Measurements from ENCODE around the gene CC2D1A.

Gene CC2D1A

DNA sequence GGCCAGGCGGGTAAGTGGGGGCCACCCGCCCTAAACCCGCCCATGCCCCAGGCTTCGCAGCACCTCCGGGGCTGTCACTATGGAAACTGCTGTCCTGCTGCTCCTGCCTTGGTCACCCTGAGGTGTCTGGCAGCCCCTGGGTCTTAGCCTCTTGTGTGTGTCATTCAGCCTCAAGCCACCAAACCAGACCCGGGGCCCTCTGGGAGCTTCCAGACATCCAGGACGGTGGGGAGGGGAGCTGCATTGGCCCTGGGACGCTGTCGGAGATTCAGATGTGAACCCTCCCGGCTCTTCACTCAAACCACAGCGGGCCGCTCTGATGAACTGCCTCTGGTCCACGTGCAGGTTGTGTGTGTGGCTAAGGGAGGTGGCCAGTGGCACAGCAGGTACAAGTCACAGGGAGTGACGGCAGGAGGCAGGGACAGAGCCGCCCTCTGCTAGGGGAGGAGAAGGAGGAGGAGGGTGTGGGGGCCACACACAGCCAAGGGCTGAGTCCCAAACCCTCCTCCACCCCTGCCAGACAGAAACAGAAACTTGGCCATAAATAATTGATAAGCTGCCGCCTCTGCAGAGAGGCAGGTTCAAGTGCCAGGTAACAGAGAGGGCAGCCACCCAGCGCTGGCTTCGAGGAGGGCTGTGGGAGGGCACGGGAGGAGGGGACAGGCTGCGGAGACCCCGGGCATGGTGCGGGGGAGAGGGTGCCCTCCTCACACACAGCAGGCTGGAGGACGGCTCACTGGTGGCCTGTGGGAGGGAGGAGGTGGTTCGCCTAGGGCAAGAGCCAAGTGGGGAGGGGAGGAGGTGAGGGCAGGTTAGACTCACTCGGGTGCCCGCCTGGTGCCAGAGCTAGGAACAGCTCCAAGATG, 21.0 kb upstream of the CC2D1A start:
- no peak for ATAC-seq
- no peak for DNase-seq
- Mint-ChIP-seq H3K4me3 (no peak overlapping the region), H3K4me1 (peaks cover 45% of the 10 kb centered on the region), H3K36me3 (ENCODE audit: low read depth) (no peaks in the 10 kb centered on the region), H3K27ac (no peak overlapping the region), H3K27me3 (no peaks in the 10 kb centered on the region), H3K9me3 (no peaks in the 10 kb centered on the region)

DNA sequence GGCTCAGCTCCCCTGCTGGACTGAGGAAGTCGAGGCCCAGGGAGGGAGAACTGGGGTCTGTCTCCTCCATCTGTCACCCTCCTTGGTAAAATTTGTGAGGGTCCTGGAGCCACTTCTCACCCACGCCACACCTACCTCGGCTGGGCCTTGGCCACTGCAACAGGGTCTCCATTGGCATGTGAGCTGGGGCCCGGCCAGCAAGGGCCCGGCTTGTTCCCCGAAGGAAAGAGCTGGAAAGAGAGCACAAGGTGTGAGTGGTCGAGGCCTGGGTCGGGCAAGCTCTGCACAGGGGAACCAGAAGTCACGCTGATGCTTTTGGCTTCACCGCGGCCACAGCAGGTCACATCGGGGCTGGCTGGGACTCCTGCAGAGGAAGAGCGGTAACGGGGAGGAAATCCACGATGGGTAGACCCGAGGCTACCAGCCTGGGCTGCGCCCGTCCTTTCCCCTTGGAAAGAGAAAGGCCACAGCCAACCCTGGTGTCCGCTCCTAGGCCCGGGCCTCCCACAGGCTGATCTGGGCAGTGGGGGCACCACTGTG, 20.1 kb upstream of the CC2D1A start:
- Mint-ChIP-seq H3K36me3 (ENCODE audit: low read depth) (no peaks in the 10 kb centered on the region), H3K27ac (no peak overlapping the region), H3K9me3 (no peaks in the 10 kb centered on the region), H3K27me3 (no peaks in the 10 kb centered on the region), H3K4me3 (no peak overlapping the region), H3K4me1 (peaks cover 38% of the 10 kb centered on the region)
- no peak for DNase-seq
- no peak for ATAC-seq

DNA sequence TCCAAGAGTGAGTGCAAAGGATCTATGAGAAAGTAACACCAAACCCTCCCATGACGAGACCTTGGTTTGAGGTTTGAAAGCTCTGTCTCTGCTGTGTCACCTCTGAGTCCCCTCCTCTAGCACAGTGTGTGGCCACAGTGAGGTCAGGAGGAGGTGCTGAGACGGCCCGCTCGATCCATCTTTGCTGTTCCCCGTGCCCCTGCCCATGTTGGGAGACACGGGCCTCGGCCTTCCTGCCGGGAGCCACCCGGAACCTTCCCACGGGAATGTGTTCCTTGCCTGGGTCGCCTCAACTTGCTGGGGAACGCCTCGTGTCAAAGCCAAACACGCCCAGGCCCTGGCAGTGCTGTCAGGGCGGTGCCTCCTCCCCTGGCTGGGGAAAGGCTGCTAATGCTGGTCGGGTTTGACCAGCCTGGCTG, 19.0 kb upstream of the CC2D1A start:
- H3K4me3 Mint-ChIP-seq = no peak overlapping the region
- H3K4me1 Mint-ChIP-seq = peaks cover 27% of the 10 kb centered on the region
- DNase-seq = no peak
- H3K27me3 Mint-ChIP-seq = no peaks in the 10 kb centered on the region
- no peaks in the 10 kb centered on the region for H3K36me3 Mint-ChIP-seq (ENCODE audit: low read depth)
- ATAC-seq = peak; percentile 78
- H3K27ac Mint-ChIP-seq = no peak overlapping the region
- no peaks in the 10 kb centered on the region for H3K9me3 Mint-ChIP-seq

DNA sequence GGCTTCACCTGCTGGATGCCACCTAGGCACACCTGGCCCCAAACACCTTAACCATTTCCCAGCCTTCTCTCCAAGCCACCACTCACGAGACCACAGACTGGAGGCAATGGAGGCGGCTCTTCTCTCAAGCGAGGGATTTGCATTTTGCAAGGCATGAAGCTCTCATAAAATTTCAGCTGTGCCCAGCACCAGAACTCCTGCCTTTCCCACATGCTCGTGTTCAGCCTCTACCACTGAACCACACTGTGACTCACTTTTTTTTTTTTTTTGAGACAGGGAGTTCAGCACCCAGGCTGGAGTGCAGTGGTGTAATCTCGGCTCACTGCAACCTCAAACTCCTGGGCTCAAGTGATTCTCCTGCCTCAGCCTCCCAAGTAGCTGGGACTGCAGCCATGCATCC, 18.5 kb upstream of the CC2D1A start:
- Mint-ChIP-seq H3K4me3 (no peak overlapping the region), H3K27ac (no peak overlapping the region), H3K36me3 (ENCODE audit: low read depth) (no peaks in the 10 kb centered on the region), H3K9me3 (no peaks in the 10 kb centered on the region), H3K4me1 (peaks cover 22% of the 10 kb centered on the region), H3K27me3 (no peaks in the 10 kb centered on the region)
- no peak for ATAC-seq
- DNase-seq = no peak

DNA sequence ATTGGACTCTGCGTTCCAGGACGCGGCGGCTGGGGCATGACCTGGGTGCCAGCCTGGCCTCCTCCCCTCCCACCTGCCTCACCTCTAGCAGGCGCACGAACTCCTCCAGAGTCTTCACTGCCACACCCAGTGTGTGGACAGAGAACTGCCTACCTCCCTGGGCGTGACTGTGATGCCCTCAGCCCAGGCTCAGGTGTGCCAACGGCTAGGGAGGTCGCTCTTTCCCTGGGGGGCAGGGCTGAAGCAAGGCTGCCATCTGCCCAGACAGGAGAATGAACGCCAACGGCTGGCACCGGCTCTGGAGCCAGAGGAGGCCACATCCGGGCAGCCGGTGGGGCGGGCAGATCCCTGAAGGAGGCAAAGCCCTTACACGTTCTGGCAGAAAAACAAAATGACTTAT, 17.7 kb upstream of the CC2D1A start:
- peaks cover 20% of the 10 kb centered on the region for H3K4me1 Mint-ChIP-seq
- H3K36me3 Mint-ChIP-seq (ENCODE audit: low read depth) = no peaks in the 10 kb centered on the region
- H3K9me3 Mint-ChIP-seq = no peaks in the 10 kb centered on the region
- H3K27ac Mint-ChIP-seq = no peak overlapping the region
- no peak for DNase-seq
- no peak for ATAC-seq
- no peak overlapping the region for H3K4me3 Mint-ChIP-seq
- H3K27me3 Mint-ChIP-seq = no peaks in the 10 kb centered on the region

DNA sequence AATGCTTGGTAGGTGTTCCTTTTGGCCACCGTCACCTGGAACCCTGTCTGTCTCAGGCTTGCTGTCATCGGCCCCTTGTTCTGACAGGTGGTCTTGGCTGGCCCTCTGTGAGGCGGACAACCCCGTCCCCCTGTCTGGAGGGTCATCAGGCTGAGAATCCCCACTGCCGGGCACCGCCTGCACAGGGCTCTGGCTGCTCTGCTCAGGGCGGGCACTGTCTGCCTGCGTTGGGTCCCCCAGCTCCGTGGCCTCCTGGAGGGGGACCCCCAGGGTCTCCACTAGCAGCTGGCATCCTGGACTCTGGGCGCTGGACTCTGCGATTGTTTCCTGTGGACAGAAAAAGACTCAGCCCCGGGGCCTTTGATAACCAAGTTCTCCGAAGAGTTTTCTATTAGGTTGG, 15.9 kb upstream of the CC2D1A start:
- no peak for ATAC-seq
- DNase-seq = no peak
- Mint-ChIP-seq H3K9me3 (no peaks in the 10 kb centered on the region), H3K4me3 (no peak overlapping the region), H3K27me3 (no peaks in the 10 kb centered on the region), H3K27ac (no peak overlapping the region), H3K4me1 (peaks cover 16% of the 10 kb centered on the region), H3K36me3 (ENCODE audit: low read depth) (no peaks in the 10 kb centered on the region)

DNA sequence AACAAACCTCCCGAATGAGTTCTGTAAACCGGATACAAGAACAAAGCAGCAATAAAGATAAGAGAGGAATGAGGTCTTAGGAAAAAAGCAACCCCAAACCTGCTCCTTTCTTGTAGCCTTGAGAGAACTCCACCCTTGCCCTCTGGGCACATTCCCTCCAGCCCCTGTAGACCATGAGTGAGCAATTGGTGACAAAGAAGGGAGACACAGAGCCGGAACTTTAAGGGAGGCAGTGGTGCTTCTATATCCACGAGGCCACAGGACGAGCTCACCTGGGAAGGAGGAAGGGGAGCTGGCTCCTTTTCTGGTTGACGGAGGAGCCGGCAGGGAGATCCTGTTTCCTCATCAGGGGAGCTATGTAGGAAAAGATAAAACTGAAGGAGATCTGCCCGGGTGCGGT, 13.1 kb upstream of the CC2D1A start:
- H3K9me3 Mint-ChIP-seq = no peaks in the 10 kb centered on the region
- no peak overlapping the region for H3K4me3 Mint-ChIP-seq
- DNase-seq = no peak
- H3K36me3 Mint-ChIP-seq (ENCODE audit: low read depth) = no peaks in the 10 kb centered on the region
- no peaks in the 10 kb centered on the region for H3K4me1 Mint-ChIP-seq
- H3K27me3 Mint-ChIP-seq = no peaks in the 10 kb centered on the region
- no peak for ATAC-seq
- H3K27ac Mint-ChIP-seq = no peak overlapping the region

DNA sequence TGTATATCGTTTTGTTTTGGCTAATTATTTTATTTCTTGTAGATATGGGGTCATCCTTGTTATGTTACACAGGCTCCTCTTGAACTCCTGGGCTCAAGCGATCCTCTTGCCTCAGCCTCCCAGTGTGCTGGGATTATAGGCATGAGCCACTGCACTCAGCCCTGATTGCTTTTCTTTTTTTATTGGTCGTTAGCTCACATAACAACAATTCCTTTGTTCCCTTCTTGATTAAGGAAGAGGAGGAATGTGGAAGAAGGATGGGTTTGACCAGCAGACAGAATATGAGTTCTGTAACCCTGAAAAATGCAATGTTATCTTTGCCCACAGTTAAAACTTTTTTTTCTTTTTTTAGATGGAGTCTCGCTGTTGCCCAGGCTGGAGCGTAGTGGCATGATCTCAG, 11.4 kb upstream of the CC2D1A start:
- no peak overlapping the region for H3K4me3 Mint-ChIP-seq
- no peak overlapping the region for H3K27ac Mint-ChIP-seq
- no peaks in the 10 kb centered on the region for H3K27me3 Mint-ChIP-seq
- ATAC-seq (no peak), DNase-seq (no peak)
- no peaks in the 10 kb centered on the region for H3K4me1 Mint-ChIP-seq
- H3K9me3 Mint-ChIP-seq = no peaks in the 10 kb centered on the region
- H3K36me3 Mint-ChIP-seq (ENCODE audit: low read depth) = no peaks in the 10 kb centered on the region

DNA sequence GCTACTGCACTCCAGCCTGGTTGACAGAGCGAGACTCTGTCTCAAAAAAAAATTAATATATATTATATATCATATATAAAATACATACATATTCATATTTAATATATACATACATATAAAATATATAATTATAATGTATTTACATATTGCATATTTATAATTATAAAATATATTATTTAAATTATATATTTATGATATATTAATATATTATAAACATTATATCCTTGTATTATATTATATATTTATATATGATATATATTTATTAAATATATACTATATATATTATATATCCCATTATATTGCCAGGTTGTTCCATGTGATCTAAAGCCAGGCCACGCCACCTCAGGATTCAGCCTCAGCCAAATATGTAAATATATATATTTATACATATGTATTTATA, 9.8 kb upstream of the CC2D1A start:
- DNase-seq = no peak
- Mint-ChIP-seq H3K27ac (no peak overlapping the region), H3K4me3 (no peak overlapping the region), H3K27me3 (no peaks in the 10 kb centered on the region), H3K9me3 (no peaks in the 10 kb centered on the region), H3K4me1 (no peaks in the 10 kb centered on the region), H3K36me3 (ENCODE audit: low read depth) (no peaks in the 10 kb centered on the region)
- no peak for ATAC-seq

DNA sequence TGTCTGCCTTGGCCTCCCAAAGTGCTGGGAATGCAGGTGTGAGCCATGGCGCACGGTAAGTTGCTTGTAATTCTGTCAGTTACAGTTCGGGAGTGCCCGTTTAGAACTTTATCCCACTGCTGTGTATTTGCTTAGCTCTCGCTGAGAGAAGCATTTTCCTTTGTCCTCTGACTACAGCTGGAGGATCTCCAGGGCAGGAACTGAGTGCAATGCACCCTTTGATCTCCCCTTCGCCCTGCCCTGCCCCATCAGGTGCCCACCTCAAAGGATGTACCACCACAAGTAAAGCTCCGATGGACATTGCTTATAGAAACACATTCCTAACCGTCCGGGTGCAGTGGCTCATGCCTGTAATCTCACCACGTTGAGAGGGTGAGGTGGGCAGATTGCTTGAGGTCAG, 6.6 kb upstream of the CC2D1A start:
- no peak for DNase-seq
- Mint-ChIP-seq H3K9me3 (no peaks in the 10 kb centered on the region), H3K4me3 (no peak overlapping the region), H3K27ac (no peak overlapping the region), H3K27me3 (no peaks in the 10 kb centered on the region), H3K36me3 (ENCODE audit: low read depth) (no peaks in the 10 kb centered on the region), H3K4me1 (no peaks in the 10 kb centered on the region)
- ATAC-seq = no peak

DNA sequence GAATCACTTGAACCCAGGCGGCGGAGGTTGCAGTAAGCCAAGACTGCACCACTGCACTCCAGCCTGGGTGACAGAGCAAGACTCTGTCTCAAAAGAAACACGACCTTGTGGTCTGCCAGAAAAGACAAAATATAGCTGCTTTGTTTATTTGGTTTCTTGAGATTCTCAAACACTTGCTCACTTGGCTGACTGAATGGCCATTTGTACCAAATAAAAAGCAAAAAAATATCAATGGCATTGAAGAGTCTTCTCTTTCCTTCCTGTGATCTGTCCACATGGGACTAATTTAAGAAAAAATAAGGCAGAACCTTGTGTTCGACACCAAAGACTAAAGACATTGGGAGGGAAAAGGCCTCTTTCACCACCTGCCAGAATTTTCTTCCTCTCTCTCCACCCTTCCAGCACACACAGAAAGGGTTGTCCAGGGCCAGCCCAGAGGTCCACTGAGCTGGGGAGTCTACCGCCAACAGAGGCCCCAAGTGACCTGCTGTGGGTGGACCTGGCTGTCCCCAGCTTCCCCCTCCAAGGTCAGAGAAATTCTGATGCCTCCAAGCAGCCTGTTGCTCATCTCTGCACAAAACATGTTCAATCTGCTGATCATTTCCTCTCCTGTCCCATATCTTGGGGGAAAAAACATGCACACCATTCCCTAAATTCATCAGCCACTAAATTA, 6.0 kb upstream of the CC2D1A start:
- DNase-seq = no peak
- no peak for ATAC-seq
- Mint-ChIP-seq H3K27me3 (no peaks in the 10 kb centered on the region), H3K27ac (no peak overlapping the region), H3K4me1 (no peaks in the 10 kb centered on the region), H3K9me3 (no peaks in the 10 kb centered on the region), H3K4me3 (no peak overlapping the region), H3K36me3 (ENCODE audit: low read depth) (no peaks in the 10 kb centered on the region)

DNA sequence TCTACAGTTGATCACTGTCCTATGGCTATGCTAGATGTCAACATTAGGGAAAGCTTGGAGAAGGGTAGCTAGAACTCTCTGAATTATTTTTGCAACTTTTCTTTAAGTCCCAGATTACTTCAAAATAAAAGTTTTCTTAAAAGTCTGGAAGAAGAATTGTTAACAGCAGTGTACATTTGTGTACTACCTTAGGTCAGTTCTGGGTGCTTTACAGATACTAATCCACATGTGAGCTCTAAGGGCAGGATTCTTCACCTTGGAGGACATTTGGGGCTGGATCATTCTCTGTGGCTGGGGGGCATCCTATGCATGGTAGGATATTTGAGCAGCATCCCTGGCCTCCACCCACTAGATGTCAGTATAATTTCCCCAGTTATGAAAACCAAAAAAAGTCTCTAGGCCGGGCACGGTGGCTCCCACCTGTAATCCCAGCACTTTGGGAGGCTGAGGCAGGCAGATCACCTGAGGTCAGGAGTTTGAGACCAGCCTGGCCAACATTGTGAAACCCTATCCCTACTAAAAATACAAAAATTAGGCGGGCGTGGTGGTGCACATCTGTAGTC, 2.9 kb upstream of the CC2D1A start:
- H3K4me1 Mint-ChIP-seq = peaks cover 15% of the 10 kb centered on the region
- no peaks in the 10 kb centered on the region for H3K27me3 Mint-ChIP-seq
- no peak overlapping the region for H3K4me3 Mint-ChIP-seq
- H3K36me3 Mint-ChIP-seq (ENCODE audit: low read depth) = no peaks in the 10 kb centered on the region
- no peaks in the 10 kb centered on the region for H3K9me3 Mint-ChIP-seq
- DNase-seq = peak; percentile 45
- peak; percentile 13 for ATAC-seq
- no peak overlapping the region for H3K27ac Mint-ChIP-seq

DNA sequence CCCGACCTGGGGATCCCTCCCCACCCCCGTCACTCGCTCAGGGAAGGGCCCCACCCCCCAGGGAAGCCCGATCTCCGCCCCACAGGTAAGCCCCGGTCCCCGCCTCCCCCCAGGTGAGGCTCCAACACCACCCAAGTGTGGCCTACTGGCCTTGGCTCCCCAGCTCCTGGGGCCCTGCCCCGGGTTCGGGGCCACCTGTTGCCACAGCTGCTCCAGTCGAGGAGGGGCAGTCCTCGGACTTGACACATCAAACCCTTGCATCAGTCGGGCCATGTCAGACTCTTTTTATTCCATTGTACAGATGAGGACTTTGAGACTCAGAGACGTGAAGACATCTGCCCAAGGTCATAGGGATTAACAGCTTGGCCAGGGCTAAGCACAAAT, 512 bp downstream of the CC2D1A start:
- Mint-ChIP-seq H3K27ac (peak overlapping the region; percentile 46), H3K9me3 (no peaks in the 10 kb centered on the region), H3K36me3 (ENCODE audit: low read depth) (peaks cover 7% of the 10 kb centered on the region), H3K27me3 (no peaks in the 10 kb centered on the region), H3K4me3 (peak overlapping the region; percentile 82), H3K4me1 (peaks cover 15% of the 10 kb centered on the region)
- peak; percentile 27 for DNase-seq
- ATAC-seq = peak; percentile 17

DNA sequence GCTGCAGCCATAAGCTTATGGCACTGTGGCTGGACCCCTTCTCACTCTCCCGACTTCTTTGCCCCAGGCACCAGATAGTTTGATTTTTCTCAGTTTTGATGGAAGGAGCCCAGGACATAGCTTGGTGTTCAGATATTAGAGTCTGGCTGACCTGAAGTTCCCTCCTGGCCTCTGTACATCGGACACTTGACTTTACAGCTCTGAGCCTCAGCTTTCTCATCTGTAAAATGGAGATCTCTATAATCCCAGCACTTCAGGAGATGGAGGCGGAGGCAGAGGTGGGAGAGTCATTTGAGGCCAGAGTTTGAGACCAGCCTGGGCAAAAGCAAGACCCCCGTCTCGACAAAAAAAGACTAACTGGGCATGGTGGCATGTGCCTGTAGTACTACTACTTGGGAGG, 909 bp downstream of the CC2D1A start:
- Mint-ChIP-seq H3K27ac (peak overlapping the region; percentile 38), H3K36me3 (ENCODE audit: low read depth) (peaks cover 8% of the 10 kb centered on the region), H3K27me3 (no peaks in the 10 kb centered on the region), H3K9me3 (no peaks in the 10 kb centered on the region), H3K4me3 (peak overlapping the region; percentile 82), H3K4me1 (peaks cover 15% of the 10 kb centered on the region)
- ATAC-seq (no peak), DNase-seq (no peak)

DNA sequence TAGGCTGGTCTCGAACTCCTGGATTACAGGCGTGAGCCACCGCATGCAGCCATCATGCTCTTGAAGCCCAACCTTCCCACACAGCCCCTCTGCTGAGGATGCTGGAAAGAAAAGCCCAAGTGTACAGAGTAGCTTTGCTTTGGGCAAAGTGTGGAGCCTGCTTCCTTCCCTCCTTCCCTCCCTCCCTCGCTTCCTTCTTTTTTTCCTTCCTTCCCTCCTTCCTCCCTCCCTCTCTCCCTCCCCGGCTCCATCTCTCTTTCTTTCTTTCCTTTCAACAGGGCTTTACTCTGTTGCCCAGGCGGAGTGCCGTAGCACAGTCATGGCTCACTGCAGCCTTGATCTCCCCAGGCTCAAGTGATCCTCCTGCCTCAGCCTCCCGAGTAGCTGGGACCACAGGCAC, 2.7 kb downstream of the CC2D1A start:
- DNase-seq = no peak
- H3K27me3 Mint-ChIP-seq = no peaks in the 10 kb centered on the region
- H3K9me3 Mint-ChIP-seq = no peaks in the 10 kb centered on the region
- peaks cover 15% of the 10 kb centered on the region for H3K4me1 Mint-ChIP-seq
- H3K27ac Mint-ChIP-seq = no peak overlapping the region
- H3K4me3 Mint-ChIP-seq = no peak overlapping the region
- no peak for ATAC-seq
- H3K36me3 Mint-ChIP-seq (ENCODE audit: low read depth) = peaks cover 14% of the 10 kb centered on the region

All from activated naive CD8-positive, alpha-beta T cell treated with anti-CD3 and anti-CD28 coated beads, Interleukin-2, amount 50 U/mL, for 24 hours (primary cell).